NOMO-1 treated with dmso at 0.1 percent for 144 hours (cell line): ENCODE data around the gene LRRK1.
A peak's percentile ranks its signal among the peaks of the same experiment; 100 is the strongest.
"Not testable (repeated sequence)": the region's sequence is repeated elsewhere in the genome, so short reads cannot be mapped to it uniquely, and the experiment has no call there.

Experiments used
- DNase-seq: peaks from one replicate; lab custom pipeline; 2025; ENCODE audit not compliant: unreplicated experiment; lab: John Stamatoyannopoulos, UW

The LRRK1 gene

DNA sequence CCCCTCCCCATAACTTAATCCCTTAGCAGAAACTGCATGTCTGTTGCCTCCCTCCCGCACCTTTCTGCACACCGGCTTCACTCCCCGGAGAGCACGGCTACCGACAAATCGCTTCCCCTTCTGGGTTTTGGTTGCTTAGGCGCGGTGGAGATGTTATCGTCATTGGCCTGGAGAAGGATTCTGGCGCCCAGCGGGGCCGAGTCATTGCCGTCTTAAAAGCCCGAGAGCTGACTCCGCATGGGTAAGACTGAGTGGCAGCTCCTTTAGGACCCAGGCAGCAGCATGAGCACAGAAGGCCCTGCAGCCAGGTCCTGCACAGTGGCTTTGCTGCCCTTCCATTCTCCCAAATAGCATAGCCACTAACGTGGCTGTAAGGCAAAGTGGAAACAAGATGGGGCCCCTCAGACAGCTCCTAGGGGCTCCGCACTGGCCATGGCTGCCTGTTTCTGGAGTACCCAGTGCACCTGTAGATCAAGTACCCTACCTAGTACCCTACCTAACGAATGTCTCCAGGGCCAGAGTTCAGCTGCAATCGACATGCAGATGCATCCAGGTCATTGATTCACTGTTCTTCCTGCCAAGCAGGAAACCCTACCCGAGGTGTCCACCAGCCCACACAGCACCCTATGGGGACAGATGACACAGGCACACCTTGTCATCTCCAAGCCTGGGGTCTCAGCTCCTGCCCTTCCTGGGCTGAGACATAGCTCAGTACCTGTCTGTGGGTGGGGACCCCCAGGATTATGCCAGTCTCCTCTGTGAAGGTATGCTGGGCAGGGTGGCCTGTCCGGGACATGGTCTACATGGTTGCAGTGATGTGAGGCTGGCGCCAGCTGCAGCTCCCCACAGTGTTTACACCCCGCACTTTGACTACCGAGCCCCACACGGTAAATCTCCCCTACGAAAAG, 147.6 kb downstream of the LRRK1 start:
- no peak for DNase-seq

DNA sequence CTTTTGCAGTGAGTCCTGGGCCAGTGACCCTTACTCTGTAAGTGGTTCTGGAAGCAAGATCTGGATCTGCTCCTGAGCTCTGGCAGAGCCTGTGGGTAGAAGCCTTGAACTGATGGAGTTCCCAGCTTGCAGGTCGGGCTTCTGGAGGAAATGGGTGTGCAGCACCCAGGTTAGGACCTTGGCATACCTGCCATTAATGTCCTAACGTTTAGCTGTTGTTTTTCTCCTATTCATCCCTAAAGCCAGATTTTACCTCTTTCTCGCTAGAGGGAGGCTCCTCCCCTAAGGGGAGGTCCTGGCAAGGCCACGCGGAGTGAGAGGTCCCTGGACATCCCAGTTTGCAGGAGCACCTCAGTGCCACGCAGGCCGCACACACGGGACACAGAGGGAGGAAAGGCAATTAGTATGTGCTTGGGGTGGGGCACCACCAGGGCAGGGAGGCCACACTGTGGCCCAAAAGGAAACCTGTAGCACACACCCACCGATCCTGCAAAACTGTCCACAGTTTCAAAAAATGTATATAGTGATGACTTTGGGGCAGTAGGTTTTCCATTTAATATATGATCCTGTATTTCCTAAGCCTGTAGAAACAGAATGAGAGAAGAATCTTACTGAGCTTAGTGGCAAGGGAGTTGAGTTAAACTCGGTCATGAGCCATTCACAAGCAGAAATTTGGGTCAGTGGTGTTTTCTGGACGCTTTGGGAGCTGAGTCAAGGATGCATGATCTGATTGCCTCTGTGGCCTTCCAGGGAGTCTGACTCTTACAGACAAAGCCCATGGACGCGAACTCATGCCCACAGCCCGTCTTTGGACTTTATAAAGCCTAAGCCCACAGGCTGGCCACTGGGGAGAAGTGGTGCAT, 148.7 kb downstream of the LRRK1 start:
- DNase-seq = no peak

DNA sequence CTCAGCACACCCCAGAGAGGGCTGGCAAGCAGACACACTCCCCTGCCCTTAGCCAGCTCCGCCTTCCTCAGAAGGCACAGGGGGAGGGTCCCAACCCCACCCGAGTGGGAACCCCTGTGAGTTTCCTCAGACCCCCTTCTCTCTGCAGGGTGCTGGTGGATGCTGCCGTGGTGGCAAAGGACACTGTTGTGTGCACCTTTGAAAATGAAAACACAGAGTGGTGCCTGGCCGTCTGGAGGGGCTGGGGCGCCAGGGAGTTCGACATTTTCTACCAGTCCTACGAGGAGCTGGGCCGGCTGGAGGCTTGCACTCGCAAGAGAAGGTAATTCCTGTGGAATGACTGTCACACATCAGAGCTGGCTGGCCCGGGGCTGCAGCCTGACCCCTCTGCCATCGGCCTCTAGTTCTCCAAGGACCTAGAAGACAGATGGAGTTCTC, 149.4 kb downstream of the LRRK1 start:
- DNase-seq = no peak

DNA sequence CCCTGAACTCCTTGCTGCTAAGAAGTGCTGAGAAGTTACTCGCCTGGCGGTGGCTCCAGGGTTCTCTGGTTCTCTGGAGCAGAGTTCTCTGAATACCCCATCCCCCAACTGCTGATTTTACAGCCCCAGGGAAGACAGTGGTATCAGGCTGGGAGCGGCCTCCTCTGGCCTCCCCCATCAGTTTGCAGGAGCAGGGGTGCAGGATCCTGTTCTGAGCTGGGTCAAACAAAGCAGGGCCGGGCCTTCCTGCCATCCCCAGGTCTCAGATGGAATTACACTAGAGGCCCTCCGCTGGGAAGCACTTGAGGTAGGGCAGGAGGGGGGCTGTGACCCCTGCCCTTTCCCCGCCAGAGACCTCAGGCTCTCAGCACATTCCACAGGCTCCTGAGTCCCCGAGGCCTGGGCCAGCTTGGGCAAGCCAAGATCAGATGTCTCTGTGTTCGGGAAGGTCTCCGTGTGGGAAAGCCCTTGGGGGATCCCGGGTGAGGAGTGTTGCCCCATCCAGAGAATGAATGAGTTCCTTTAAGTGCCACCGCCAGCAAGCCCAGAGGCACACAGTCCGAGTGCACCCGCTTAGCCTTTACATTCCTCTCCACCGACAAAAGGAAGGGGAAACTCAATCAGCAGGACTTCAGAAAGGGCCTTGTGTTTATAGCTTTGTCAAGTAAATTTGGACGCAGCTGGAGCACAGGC, 149.9 kb downstream of the LRRK1 start:
- no peak for DNase-seq

DNA sequence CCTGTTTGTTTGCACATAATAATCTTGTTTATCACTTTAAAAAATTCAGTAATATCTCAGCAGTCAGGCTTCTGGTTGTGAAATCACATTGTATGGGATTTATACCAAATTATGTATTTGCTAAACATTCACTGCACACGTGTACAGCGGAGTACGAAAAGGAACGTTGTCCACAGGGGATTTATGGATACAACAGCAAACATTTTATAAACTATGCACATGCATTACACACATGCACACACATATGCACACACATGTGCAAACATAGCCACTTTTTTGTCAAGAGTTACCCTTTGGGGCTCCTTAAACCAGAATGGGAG, 150.5 kb downstream of the LRRK1 start:
- no peak for DNase-seq

DNA sequence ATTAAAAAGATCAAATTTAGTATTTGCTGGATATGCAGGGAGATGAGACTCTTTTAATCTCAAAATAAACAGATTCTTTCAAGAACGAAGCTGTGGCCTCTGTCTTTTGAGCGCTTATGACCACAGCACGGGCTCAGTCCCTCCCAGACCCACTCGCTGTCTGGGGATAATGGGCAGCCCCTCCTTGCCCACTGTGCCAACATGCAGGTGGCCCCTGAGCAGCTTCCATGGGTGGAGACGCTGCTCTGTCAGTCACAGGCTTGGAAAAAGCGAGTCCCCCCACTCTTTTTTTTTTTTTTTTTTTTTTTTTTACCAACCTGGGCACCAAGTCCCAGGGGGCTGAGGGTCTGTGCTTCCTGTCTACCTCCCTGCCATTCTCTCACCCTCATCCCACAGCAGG, 150.9 kb downstream of the LRRK1 start:
- no peak for DNase-seq

DNA sequence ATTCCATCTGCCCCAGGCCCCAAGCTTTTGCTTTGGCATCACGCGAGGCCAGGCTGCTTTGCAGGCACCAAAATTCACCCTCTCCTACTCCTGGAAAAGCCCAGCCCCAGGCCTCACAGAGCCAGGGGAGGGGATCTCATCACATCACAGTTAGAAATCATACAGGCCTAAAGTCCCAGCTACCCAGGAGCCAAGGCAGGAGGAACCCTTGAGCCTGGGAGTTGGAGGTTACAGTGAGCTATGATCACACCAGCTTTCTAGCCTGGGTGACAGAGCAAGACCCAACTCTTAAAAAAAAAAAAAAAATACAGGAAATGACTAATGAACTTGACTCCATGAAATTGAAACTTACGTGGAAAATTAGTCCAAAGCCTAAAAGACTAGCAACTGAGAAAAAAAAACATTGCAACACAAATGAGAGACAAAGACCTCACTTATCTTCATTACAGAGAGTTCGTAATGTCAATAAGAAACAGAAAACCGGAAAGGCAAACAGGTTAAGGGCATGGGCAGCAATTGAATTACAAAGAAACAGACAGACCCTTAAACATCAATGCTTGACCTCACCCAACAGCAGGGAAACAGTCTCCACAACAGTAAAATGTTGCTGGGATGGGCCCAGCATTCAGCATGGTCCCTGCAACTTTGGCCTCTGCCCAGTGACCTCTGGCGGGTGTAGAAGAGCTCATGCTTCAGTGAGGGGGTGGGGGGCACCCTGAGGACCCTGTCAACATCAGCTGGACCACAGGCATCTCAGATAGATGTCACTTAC, 151.5 kb downstream of the LRRK1 start:
- peak; percentile 20 for DNase-seq

DNA sequence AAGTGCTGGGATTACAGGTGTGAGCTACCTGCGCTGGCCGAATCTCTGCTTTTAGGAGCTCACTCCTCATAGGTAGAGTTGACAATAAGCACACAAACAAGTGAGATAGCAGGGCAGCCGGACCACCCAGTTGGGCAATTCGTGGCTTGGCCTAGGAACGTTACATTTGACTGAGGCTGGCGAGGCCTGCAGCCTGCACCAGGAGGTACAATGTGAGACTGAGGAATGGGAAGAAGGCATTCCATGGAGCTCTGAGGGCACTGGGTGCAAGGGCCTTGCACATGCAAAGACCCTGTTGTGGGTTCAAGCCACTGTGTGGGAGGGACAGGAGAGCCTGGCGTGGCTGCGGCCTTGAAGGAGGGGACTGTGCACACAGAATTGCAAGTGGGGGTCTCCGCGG, 152.5 kb downstream of the LRRK1 start:
- DNase-seq = no peak

DNA sequence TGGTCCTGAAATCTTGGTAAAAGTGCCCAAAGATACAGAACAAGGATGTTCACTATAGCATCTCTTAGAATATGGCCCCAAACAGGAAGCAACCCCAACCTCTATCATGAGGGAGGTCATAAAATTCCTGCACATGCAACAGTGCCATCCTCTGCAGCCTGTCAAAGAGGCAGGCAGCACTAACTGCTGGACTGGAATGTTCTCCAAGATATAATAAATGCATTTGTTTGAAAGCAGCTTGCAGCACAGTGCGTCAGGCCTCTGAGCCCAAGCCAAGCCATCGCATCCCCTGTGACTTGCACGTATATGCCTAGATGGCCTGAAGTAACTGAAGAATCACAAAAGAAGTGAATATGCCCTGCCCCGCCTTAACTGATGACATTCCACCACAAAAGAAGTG, 153.1 kb downstream of the LRRK1 start:
- DNase-seq = not testable (repeated sequence)

DNA sequence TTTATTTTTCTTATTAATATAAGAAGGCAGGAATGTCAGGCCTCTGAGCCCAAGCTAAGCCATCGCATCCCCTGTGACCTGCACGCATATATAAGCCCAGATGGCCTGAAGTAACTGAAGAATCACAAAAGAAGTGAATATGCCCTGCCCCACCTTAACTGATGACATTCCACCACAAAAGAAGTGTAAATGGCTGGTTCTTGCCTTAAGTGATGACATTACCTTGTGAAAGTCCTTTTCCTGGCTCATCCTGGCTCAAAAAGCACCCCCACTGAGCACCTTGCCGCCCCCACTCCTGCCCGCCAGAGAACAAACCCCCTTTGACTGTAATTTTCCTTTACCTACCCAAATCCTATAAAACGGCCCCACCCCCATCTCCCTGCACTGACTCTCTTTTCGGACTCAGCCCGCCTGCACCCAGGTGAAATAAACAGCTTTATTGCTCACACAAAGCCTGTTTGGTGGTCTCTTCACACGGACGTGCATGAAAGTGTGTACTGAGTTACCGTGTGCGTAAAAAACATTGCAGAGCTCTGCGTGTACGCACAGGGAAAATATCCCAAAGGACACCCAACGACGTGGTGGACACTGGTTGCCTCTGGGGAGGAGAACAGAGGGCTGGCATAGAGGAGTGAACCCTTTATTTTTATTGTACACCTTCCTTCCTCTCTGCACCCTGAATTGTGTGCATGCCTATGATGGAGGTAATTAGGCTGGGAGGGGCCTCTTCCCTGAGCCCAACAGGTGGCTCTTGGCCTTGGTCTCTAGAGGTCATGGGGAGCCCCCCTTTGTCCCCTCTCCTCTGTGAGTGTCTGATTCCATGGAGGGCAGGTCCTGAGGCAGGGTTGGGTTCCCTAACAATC, 158.9 kb downstream of the LRRK1 start:
- DNase-seq = not testable (repeated sequence)

DNA sequence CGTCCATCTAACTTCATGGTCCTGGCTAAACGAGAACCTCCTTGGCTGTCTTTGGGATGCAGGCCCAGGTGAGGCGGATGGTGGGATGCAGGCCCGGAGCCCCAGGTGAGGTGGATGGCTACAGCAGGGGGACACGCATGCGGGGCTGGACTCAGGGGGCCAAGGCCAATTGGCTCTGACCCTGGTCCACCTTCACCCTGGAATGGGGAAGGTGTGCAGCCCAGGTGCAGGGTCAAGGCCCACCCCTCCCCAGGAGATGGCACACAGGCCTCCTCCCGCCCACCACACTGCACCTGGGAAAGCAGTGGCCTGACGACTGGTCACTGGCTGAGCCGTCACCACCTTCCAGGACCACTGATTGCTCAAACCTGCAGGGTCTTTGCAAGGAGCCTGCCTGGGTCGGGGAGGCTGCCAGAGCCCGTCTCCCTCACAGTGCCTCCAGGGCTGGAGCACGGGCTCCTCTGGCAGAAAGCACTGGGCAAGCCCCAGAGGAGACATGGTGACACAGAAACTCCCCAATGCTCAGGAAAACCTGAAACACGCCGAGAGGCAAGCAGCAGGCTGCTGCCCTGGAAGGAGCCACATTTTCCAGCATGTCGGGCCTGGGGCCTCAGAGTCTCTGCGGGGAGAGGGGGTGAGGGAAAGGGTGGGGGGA, 159.6 kb downstream of the LRRK1 start:
- DNase-seq = no peak

DNA sequence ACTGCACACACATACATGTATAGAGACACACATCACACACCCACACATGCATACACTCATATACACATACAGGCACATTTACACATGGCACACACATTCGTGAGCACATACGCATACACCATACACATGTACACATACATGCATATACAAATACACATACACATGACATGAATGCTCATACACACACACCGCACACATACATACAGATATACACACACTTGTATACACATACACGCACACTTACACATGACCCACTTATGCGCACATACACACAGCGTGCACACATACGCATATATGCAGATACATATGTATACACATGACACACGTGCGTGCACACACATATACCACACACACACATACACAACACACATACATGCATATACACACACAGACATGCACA, 162.7 kb downstream of the LRRK1 start:
- DNase-seq = no peak

DNA sequence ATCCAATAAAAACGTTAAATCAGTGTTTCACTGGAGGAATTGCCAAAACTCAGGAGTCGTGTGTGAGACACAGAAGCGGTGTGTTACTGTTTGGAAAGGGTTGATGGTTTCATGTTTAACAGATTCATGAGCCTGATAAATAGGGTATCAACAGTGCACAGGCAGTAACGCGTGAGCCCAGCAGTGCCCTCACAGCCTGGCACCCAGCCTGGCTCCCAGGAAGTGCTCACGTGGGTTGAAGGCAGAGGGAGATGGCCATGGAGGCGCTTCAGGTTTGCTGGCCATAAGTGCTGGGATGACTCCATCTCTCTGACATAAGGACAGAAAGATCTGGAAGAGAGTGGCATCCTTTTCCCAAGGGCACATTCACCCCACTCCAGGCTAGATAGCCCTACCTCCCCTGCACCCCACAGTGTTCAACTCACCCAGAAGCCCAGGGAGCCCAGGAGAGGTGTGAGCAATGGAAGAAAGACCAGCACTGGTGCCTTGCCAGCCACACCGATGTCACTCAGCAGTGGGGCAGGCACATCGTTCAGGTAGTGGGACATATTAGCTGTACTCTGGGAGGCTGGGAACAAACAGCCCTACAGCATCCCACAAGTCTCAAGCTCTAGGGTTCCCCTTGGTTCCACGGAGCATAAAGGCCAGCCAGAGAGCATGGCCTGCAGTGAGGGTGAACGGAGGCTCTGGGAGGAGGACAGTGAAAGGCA, 164.3 kb downstream of the LRRK1 start:
- DNase-seq = no peak

DNA sequence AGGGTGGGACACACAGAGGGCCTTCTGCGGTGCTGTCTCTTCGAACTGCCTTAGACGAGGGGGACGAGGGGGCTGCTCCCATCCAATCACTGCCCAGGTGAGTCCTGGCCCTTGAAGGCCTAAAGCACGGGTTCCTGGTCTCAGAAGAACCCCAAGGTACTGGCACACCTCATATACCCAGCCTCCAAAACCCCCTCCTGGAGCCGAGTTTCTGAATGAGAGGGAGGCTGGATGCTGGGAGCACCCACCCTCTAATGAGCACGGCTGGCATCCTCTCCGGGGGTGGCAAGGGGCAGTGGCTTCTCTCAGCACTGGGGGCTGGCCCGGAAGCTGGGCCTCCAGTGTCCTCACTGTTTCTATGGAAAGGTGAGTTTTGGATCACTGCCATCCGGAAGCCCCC, 165.6 kb downstream of the LRRK1 start:
- DNase-seq = no peak

DNA sequence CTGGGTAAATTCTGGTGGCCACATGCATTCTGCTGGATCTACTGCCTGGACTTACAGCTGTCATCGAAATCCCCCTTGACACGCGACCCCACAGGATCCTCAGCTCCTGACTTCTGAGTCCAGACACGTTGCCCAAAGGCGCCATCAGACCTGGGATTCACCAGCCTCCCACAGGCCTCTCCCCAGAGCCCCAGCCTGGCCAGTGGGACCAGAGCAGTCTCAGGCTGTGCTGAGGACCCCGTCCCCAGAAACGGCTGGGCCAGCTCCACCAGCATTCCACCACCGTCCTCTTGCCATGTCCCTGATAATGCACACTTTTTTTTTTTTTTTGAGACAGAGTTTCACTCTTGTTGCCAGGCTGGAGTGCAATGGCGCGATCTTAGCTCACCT, 166.1 kb downstream of the LRRK1 start:
- no peak for DNase-seq

DNA sequence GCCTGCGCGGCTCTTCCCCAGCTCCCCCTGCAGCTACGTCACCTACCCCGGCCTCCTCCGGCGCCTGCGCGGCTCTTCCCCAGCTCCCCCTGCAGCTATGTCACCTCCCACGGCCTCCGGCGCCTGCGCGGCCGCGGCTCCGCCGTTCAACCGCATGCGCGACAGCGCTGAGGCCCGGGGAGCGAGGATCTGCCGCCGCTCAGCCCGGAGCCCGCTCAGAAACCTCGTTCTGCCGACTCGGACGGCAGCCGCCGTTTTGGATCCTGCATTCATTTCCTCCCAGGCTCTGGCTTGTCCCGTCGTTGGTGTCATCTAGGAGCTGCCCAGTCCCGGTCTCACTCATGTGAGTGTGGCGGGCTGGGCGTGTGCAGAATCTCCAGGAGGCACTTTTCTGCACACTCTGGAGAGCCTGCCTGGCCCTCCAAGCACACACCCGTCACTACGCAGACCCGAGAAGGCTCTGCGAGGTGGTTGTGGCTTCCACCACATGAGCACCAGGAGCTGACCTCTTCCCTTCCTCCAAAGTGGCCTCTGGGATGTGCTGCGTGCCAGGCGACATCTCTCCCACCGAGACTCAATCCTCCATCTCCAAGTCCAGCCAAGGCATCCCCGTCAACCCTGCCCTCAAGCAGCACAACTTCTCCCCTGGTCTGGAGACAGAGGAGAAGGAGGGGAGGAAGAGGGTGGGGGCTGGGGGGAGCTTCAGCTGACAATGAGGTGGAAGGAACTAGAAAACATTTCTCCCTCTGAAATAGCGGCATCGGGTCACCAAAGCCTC, 167.4 kb downstream of the LRRK1 start:
- DNase-seq = no peak

DNA sequence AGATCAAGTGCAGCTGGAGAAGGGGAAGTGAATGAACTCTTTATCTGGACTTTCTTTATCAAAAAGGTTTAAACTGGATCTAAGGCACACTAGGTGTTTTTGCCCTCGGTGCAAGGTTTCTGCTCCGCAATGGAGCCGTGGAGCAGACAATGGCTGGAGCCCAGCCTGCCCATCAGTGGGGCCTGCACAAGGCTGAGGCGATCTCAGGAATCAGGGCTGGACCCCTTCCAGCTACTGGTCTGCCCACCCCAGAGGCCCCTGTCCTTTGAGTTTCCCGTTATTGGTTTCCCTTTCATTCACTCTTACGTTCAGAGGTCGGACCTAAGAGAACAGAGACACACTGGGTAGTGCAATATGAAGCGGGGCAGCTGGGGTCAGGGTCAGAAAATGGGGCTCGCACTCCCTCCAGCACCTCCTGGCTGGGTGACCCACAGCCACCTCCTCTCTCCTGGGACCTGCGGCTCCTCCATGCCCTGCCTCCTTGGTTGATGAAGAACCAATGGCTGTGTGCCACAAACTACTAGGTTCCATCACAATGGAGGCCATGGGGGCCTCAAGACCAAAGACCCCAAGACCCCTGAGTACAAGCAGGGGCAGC, 168.1 kb downstream of the LRRK1 start:
- no peak for DNase-seq

DNA sequence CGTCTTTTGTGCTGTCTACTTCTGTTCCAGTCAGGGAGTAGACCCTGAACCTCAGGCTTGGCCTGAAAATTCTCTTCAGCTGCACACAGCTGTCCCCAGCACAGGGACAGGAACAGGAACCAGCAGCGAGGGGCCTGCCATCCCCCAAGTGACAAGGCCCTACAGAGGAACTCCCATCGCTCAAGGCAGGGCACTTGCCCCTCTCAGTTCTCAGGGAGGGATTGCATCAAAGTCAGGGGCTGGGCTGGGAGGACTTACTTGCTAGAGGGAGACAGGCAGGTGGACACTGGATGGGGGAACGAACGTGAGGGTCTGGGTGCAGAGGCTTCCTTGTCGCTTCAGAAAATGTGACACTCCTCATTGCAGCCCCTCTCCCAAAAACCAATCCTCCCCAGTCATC, 169.1 kb downstream of the LRRK1 start:
- DNase-seq = no peak
